ENCODE measurements around the gene FCMR. TPM values are rescaled to one million over a fixed set of nuclear protein-coding genes. Genes with fewer than 3 reads are reported as not detected.

FCMR gene
- polyA plus RNA-seq, 1 donor = 4.4 TPM

GRCh38 chr1:206961668-206962067 is 39.9 kb upstream of the FCMR start:
- Histone ChIP-seq H3K4me3 (ENCODE audit: low read length) (no peak overlapping the region), H3K4me1 (ENCODE audit: control insufficient read depth, insufficient read depth, low read length) (peaks cover 17% of the 10 kb centered on the region), H3K27me3 (ENCODE audit: control insufficient read depth, insufficient read depth, low read length) (no peaks in the 10 kb centered on the region), H3K9me3 (ENCODE audit: control insufficient read depth, low read depth, low read length) (no peaks in the 10 kb centered on the region), H3K27ac (ENCODE audit: low read length) (no peak overlapping the region), H3K36me3 (ENCODE audit: control insufficient read depth, insufficient read depth, low read length) (no peaks in the 10 kb centered on the region)
- DNase-seq = no peak
- WGBS (ENCODE audit: insufficient coverage, low lambda C conversion rate) = no CpG with 5 or more reads among the region's 3 CpGs

GRCh38 chr1:206960676-206961386 is 39.1 kb upstream of the FCMR start:
- Histone ChIP-seq H3K9me3 (ENCODE audit: control insufficient read depth, low read depth, low read length) (no peaks in the 10 kb centered on the region), H3K36me3 (ENCODE audit: control insufficient read depth, insufficient read depth, low read length) (no peaks in the 10 kb centered on the region), H3K4me1 (ENCODE audit: control insufficient read depth, insufficient read depth, low read length) (peaks cover 24% of the 10 kb centered on the region), H3K27me3 (ENCODE audit: control insufficient read depth, insufficient read depth, low read length) (no peaks in the 10 kb centered on the region), H3K4me3 (ENCODE audit: low read length) (no peak overlapping the region), H3K27ac (ENCODE audit: low read length) (no peak overlapping the region)
- WGBS (ENCODE audit: insufficient coverage, low lambda C conversion rate) = no CpG with 5 or more reads among the region's 6 CpGs
- no peak for DNase-seq

GRCh38 chr1:206958144-206958543 is 36.4 kb upstream of the FCMR start:
- no CpG with 5 or more reads among the region's 2 CpGs for WGBS (ENCODE audit: insufficient coverage, low lambda C conversion rate)
- H3K36me3 ChIP-seq (ENCODE audit: control insufficient read depth, insufficient read depth, low read length) = no peaks in the 10 kb centered on the region
- peaks cover 41% of the 10 kb centered on the region for H3K4me1 ChIP-seq (ENCODE audit: control insufficient read depth, insufficient read depth, low read length)
- DNase-seq = peak in 1 of 2 donors; percentile 57
- H3K27ac ChIP-seq (ENCODE audit: low read length) = no peak overlapping the region
- no peaks in the 10 kb centered on the region for H3K27me3 ChIP-seq (ENCODE audit: control insufficient read depth, insufficient read depth, low read length)
- no peaks in the 10 kb centered on the region for H3K9me3 ChIP-seq (ENCODE audit: control insufficient read depth, low read depth, low read length)
- H3K4me3 ChIP-seq (ENCODE audit: low read length) = no peak overlapping the region

DNA sequence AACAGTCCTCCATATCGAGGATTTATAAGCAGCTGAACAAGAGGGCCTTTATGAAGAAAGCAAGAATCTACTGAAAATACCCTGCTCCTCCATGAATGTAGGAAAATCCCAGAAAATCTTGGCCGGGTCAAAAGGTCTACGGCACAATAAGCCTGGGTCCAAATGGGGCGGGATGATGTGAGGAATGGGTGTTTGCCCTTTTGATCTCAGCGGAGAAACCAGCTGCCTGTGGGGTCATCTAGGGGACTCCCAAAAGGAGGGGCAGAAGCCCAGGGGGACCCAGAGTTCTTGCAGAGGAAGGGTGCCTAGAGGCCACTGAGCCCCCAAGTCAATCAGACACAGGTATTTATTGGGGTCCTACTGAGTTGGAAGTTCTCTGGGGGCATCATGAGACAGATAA is 35.9 kb upstream of the FCMR start:
- H3K27ac ChIP-seq (ENCODE audit: low read length) = no peak overlapping the region
- H3K9me3 ChIP-seq (ENCODE audit: control insufficient read depth, low read depth, low read length) = no peaks in the 10 kb centered on the region
- WGBS (ENCODE audit: insufficient coverage, low lambda C conversion rate) = no CpG with 5 or more reads among the region's 5 CpGs
- no peak overlapping the region for H3K4me3 ChIP-seq (ENCODE audit: low read length)
- no peaks in the 10 kb centered on the region for H3K36me3 ChIP-seq (ENCODE audit: control insufficient read depth, insufficient read depth, low read length)
- H3K27me3 ChIP-seq (ENCODE audit: control insufficient read depth, insufficient read depth, low read length) = no peaks in the 10 kb centered on the region
- no peak for DNase-seq
- H3K4me1 ChIP-seq (ENCODE audit: control insufficient read depth, insufficient read depth, low read length) = peaks cover 46% of the 10 kb centered on the region

GRCh38 chr1:206955476-206956451 is 34.0 kb upstream of the FCMR start:
- Histone ChIP-seq H3K27ac (ENCODE audit: low read length) (peak overlapping the region; percentile 39), H3K27me3 (ENCODE audit: control insufficient read depth, insufficient read depth, low read length) (no peaks in the 10 kb centered on the region), H3K4me3 (ENCODE audit: low read length) (no peak overlapping the region), H3K9me3 (ENCODE audit: control insufficient read depth, low read depth, low read length) (no peaks in the 10 kb centered on the region), H3K4me1 (ENCODE audit: control insufficient read depth, insufficient read depth, low read length) (peaks cover 64% of the 10 kb centered on the region), H3K36me3 (ENCODE audit: control insufficient read depth, insufficient read depth, low read length) (no peaks in the 10 kb centered on the region)
- peak in 1 of 2 donors; percentile 90 for DNase-seq
- 17% methylated on average over 1 of the region's 11 CpGs for WGBS (ENCODE audit: insufficient coverage, low lambda C conversion rate)

GRCh38 chr1:206954459-206955342 is 33.0 kb upstream of the FCMR start:
- WGBS (ENCODE audit: insufficient coverage, low lambda C conversion rate) = 40% methylated on average over 2 of the region's 10 CpGs
- H3K4me1 ChIP-seq (ENCODE audit: control insufficient read depth, insufficient read depth, low read length) = peaks cover 71% of the 10 kb centered on the region
- no peaks in the 10 kb centered on the region for H3K9me3 ChIP-seq (ENCODE audit: control insufficient read depth, low read depth, low read length)
- no peaks in the 10 kb centered on the region for H3K36me3 ChIP-seq (ENCODE audit: control insufficient read depth, insufficient read depth, low read length)
- peak in 1 of 2 donors; percentile 70 for DNase-seq
- H3K27me3 ChIP-seq (ENCODE audit: control insufficient read depth, insufficient read depth, low read length) = no peaks in the 10 kb centered on the region
- H3K4me3 ChIP-seq (ENCODE audit: low read length) = no peak overlapping the region
- H3K27ac ChIP-seq (ENCODE audit: low read length) = peak overlapping the region; percentile 25

GRCh38 chr1:206953626-206954025 is 31.9 kb upstream of the FCMR start:
- no CpG with 5 or more reads among the region's 2 CpGs for WGBS (ENCODE audit: insufficient coverage, low lambda C conversion rate)
- no peak overlapping the region for H3K4me3 ChIP-seq (ENCODE audit: low read length)
- H3K36me3 ChIP-seq (ENCODE audit: control insufficient read depth, insufficient read depth, low read length) = no peaks in the 10 kb centered on the region
- DNase-seq = no peak
- peak overlapping the region; percentile 80 for H3K27ac ChIP-seq (ENCODE audit: low read length)
- no peaks in the 10 kb centered on the region for H3K9me3 ChIP-seq (ENCODE audit: control insufficient read depth, low read depth, low read length)
- H3K4me1 ChIP-seq (ENCODE audit: control insufficient read depth, insufficient read depth, low read length) = peaks cover 71% of the 10 kb centered on the region
- H3K27me3 ChIP-seq (ENCODE audit: control insufficient read depth, insufficient read depth, low read length) = no peaks in the 10 kb centered on the region

- Histone ChIP-seq H3K9me3 (ENCODE audit: control insufficient read depth, low read depth, low read length) (no peaks in the 10 kb centered on the region), H3K27ac (ENCODE audit: low read length) (peak overlapping the region; percentile 80), H3K36me3 (ENCODE audit: control insufficient read depth, insufficient read depth, low read length) (no peaks in the 10 kb centered on the region), H3K27me3 (ENCODE audit: control insufficient read depth, insufficient read depth, low read length) (no peaks in the 10 kb centered on the region), H3K4me3 (ENCODE audit: low read length) (no peak overlapping the region), H3K4me1 (ENCODE audit: control insufficient read depth, insufficient read depth, low read length) (peaks cover 71% of the 10 kb centered on the region)
- WGBS (ENCODE audit: insufficient coverage, low lambda C conversion rate) = no CpG with 5 or more reads among the region's 3 CpGs
- DNase-seq = peak in 1 of 2 donors; percentile 46
Measured at GRCh38 chr1:206953126-206953525, 31.4 kb upstream of the FCMR start.

DNA sequence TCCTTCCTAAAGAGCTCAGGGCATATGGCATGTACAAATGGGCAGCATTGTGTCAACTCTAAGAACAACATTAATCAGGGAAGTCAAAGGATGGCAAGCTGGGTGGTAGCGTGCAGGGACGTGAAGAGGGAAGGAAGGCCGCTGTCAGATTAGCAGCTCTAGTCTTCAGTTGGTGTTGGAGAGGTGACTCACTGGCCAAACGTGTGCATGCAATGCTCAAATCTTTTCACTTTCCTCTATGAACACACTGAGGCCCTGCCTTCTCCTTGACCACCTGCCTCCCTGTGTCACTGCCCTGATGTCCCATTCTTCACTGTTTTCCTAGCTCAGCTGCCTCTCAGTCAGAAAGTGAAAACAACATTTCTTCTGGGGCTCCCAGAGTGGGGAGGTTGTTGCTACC is 30.4 kb upstream of the FCMR start:
- peak in 1 of 2 donors; percentile 80 for DNase-seq
- Histone ChIP-seq H3K9me3 (ENCODE audit: control insufficient read depth, low read depth, low read length) (no peaks in the 10 kb centered on the region), H3K27me3 (ENCODE audit: control insufficient read depth, insufficient read depth, low read length) (no peaks in the 10 kb centered on the region), H3K4me1 (ENCODE audit: control insufficient read depth, insufficient read depth, low read length) (peaks cover 65% of the 10 kb centered on the region), H3K36me3 (ENCODE audit: control insufficient read depth, insufficient read depth, low read length) (no peaks in the 10 kb centered on the region), H3K27ac (ENCODE audit: low read length) (peak overlapping the region; percentile 80), H3K4me3 (ENCODE audit: low read length) (no peak overlapping the region)
- 20% methylated on average over 1 of the region's 4 CpGs for WGBS (ENCODE audit: insufficient coverage, low lambda C conversion rate)

Measured in large intestine (tissue), 3 donors.